ENCODE measurements around the gene RAI14.

RAI14 gene

DNA sequence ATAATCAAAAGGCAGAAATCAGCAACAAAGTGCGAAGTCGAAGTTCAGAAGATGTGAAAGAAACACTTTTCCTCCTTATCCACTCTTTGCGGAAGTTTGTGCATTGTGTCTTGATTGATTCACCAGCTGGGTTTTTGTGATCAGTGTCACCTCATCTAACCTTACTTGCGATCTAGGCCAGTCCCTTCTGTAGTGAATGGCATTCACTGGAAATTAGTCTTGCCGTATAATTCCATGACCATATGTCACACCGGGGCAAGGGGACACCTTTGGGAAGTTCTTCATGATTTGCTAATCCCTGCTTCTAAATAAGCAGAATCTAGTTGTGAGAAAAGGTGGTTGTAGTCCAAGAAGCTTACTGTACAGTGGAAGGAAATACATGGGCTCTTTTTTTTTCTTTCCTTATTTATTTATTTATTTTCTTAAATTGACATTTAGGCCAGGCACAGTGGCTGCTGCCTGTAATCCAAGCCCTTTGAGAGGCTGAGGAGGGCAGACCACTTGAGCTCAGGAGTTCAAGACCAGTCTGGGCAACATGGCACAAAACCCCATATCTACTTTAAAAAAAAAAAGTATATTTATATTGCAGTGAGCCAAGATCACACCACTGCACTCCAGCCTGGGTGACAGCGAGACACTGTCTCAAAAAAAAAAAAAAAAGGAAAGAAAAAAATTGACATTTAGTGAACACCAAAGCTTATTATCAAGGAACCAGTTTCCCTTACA lies 7.8 kb downstream of the RAI14 start:
- Histone ChIP-seq H4K12ac (ENCODE audit: low read depth, low read length) (no peak overlapping the region), H4K8ac (ENCODE audit: low read depth, low read length) (no peak overlapping the region), H3K79me2 (ENCODE audit: control insufficient read depth, insufficient read depth, low read length, poor library complexity) (peaks cover 17% of the 10 kb centered on the region), H3K27ac (ENCODE audit: low read depth, low read length) (no peak overlapping the region), H3K9me3 (ENCODE audit: insufficient read depth, low read depth, low read length) (no peaks in the 10 kb centered on the region), H3K14ac (ENCODE audit: low read length) (no peak overlapping the region), H3K36me3 (ENCODE audit: control insufficient read depth in 1 of 2, insufficient read depth in 2 of 2, low read length in 2 of 2) (peaks cover 11 to 16% of the 10 kb centered on the region in 2 experiments), H2AK5ac (ENCODE audit: low read length) (no peak overlapping the region), H3K18ac (ENCODE audit: low read length) (no peak overlapping the region), H2BK12ac (ENCODE audit: low read length) (no peak overlapping the region), H3K23ac (ENCODE audit: low read length) (no peak overlapping the region), H3K4me2 (ENCODE audit: low read length) (no peak overlapping the region), H3K4me1 (ENCODE audit: control insufficient read depth in 1 of 2, insufficient read depth in 2 of 2, low read length in 2 of 2) (peaks cover 12 to 16% of the 10 kb centered on the region in 2 experiments), H2BK120ac (ENCODE audit: insufficient read depth, low read length, poor library complexity) (no peak overlapping the region), H3K4me3 (ENCODE audit: low read depth, low read length) (no peak overlapping the region), H2BK5ac (ENCODE audit: low read depth, low read length, poor library complexity) (no peak overlapping the region), H3K9ac (ENCODE audit: low read length) (no peak overlapping the region), H3K27me3 (ENCODE audit: insufficient read depth, low read length) (no peaks in the 10 kb centered on the region), H4K91ac (ENCODE audit: low read depth, low read length) (no peak overlapping the region), H2AFZ (ENCODE audit: insufficient read depth, low read length, poor library complexity) (no peak overlapping the region), H3K4ac (ENCODE audit: low read depth, low read length) (no peak overlapping the region), H3K79me1 (ENCODE audit: low read length) (peaks cover 3% of the 10 kb centered on the region)
- no peak for DNase-seq
- WGBS (ENCODE audit: extremely low coverage, insufficient coverage, insufficient read length), result no CpG with 5 or more reads among the region's 7 CpGs

DNA sequence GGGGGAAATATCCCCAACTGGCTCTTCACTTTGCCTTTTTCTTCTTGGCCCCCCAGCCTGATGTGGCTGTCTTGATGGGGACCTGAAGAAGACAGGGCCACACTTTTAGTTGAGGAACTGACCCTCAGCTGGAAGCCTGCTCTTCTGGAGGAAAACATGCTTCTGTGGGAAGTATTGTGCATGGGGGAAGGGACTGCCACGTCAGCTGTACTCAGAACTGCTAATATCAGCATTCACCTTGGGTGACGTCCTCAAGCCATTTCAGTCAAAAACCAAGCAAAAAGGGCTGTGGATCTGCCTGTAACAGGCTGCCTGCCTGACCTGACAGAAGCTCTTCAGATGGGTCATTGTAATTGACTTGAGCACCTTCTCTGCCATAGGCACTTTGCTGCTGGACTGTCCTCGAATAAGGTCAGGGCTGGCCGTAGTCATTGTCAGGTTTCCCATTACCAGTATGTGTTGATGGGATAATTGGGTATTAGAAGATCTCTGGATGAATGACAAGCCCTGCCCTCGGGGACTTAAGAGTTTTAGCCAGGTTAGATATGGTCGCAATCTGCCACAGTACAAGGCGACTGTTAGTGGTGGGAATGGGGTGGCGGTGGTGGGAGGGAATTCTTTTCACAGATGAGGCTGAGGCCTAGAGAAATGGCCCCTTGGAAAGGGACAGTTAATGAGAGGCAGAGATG lies 10.4 kb downstream of the RAI14 start:
- no peaks in the 10 kb centered on the region for H3K9me3 ChIP-seq (ENCODE audit: insufficient read depth, low read depth, low read length)
- no peak overlapping the region for H3K4me2 ChIP-seq (ENCODE audit: low read length)
- H3K9ac ChIP-seq (ENCODE audit: low read length), result no peak overlapping the region
- H3K4me1 ChIP-seq (ENCODE audit: control insufficient read depth in 1 of 2, insufficient read depth in 2 of 2, low read length in 2 of 2), result peaks cover 9 to 13% of the 10 kb centered on the region in 2 experiments
- H3K79me1 ChIP-seq (ENCODE audit: low read length), result no peaks in the 10 kb centered on the region
- H2BK12ac ChIP-seq (ENCODE audit: low read length), result no peak overlapping the region
- H2AFZ ChIP-seq (ENCODE audit: insufficient read depth, low read length, poor library complexity), result no peak overlapping the region
- peaks cover 11% of the 10 kb centered on the region in 2 experiments for H3K36me3 ChIP-seq (ENCODE audit: control insufficient read depth in 1 of 2, insufficient read depth in 2 of 2, low read length in 2 of 2)
- no peak overlapping the region for H2BK120ac ChIP-seq (ENCODE audit: insufficient read depth, low read length, poor library complexity)
- no peak overlapping the region for H3K27ac ChIP-seq (ENCODE audit: low read depth, low read length)
- peak overlapping the region; percentile 18 for H3K4ac ChIP-seq (ENCODE audit: low read depth, low read length)
- no peak overlapping the region for H2AK5ac ChIP-seq (ENCODE audit: low read length)
- no peak overlapping the region for H2BK5ac ChIP-seq (ENCODE audit: low read depth, low read length, poor library complexity)
- H3K27me3 ChIP-seq (ENCODE audit: insufficient read depth, low read length), result no peaks in the 10 kb centered on the region
- H3K14ac ChIP-seq (ENCODE audit: low read length), result no peak overlapping the region
- WGBS (ENCODE audit: extremely low coverage, insufficient coverage, insufficient read length), result no CpG with 5 or more reads among the region's 8 CpGs
- no peak for DNase-seq
- no peak overlapping the region for H4K12ac ChIP-seq (ENCODE audit: low read depth, low read length)
- no peak overlapping the region for H3K18ac ChIP-seq (ENCODE audit: low read length)
- H3K23ac ChIP-seq (ENCODE audit: low read length), result no peak overlapping the region
- no peak overlapping the region for H4K8ac ChIP-seq (ENCODE audit: low read depth, low read length)
- no peak overlapping the region for H4K91ac ChIP-seq (ENCODE audit: low read depth, low read length)
- peaks cover 14% of the 10 kb centered on the region for H3K79me2 ChIP-seq (ENCODE audit: control insufficient read depth, insufficient read depth, low read length, poor library complexity)
- H3K4me3 ChIP-seq (ENCODE audit: low read depth, low read length), result no peak overlapping the region

DNA sequence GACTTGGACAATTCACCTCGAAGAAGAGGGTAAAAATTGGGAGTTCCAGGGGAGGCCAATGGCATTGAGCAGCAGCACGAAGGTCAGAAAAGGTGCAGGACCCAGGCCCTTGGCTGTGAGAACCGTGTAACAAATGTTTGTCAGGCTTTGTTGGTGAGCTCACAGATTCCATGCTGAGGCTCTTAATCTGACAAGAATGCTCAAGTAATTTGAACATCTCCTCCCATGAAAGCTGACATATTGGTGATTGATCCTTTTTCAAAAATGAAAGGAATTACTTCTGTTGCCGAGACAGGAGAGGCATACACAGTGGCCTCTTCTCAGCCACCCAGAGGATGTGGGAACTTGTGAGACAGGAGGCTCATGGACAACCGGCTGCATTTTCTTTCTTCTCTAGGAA lies 11.6 kb downstream of the RAI14 start:
- DNase-seq, result peak in 1 of 2 donors; percentile 24
- H4K12ac ChIP-seq (ENCODE audit: low read depth, low read length), result no peak overlapping the region
- no peak overlapping the region for H4K91ac ChIP-seq (ENCODE audit: low read depth, low read length)
- H3K27me3 ChIP-seq (ENCODE audit: insufficient read depth, low read length), result no peaks in the 10 kb centered on the region
- H3K36me3 ChIP-seq (ENCODE audit: control insufficient read depth in 1 of 2, insufficient read depth in 2 of 2, low read length in 2 of 2), result peaks cover 5 to 10% of the 10 kb centered on the region in 2 experiments
- H3K18ac ChIP-seq (ENCODE audit: low read length), result no peak overlapping the region
- no CpG with 5 or more reads among the region's 5 CpGs for WGBS (ENCODE audit: extremely low coverage, insufficient coverage, insufficient read length)
- no peak overlapping the region for H4K8ac ChIP-seq (ENCODE audit: low read depth, low read length)
- H2BK12ac ChIP-seq (ENCODE audit: low read length), result no peak overlapping the region
- H3K79me1 ChIP-seq (ENCODE audit: low read length), result no peaks in the 10 kb centered on the region
- no peak overlapping the region for H2BK5ac ChIP-seq (ENCODE audit: low read depth, low read length, poor library complexity)
- no peak overlapping the region for H2BK120ac ChIP-seq (ENCODE audit: insufficient read depth, low read length, poor library complexity)
- H3K27ac ChIP-seq (ENCODE audit: low read depth, low read length), result no peak overlapping the region
- H3K9ac ChIP-seq (ENCODE audit: low read length), result no peak overlapping the region
- no peak overlapping the region for H3K23ac ChIP-seq (ENCODE audit: low read length)
- H3K9me3 ChIP-seq (ENCODE audit: insufficient read depth, low read depth, low read length), result no peaks in the 10 kb centered on the region
- no peak overlapping the region for H3K4ac ChIP-seq (ENCODE audit: low read depth, low read length)
- H3K79me2 ChIP-seq (ENCODE audit: control insufficient read depth, insufficient read depth, low read length, poor library complexity), result peaks cover 11% of the 10 kb centered on the region
- no peak overlapping the region for H2AK5ac ChIP-seq (ENCODE audit: low read length)
- no peak overlapping the region for H3K4me2 ChIP-seq (ENCODE audit: low read length)
- H3K4me3 ChIP-seq (ENCODE audit: low read depth, low read length), result no peak overlapping the region
- H2AFZ ChIP-seq (ENCODE audit: insufficient read depth, low read length, poor library complexity), result no peak overlapping the region
- no peak overlapping the region for H3K14ac ChIP-seq (ENCODE audit: low read length)
- peaks cover 9 to 17% of the 10 kb centered on the region in 2 experiments for H3K4me1 ChIP-seq (ENCODE audit: control insufficient read depth in 1 of 2, insufficient read depth in 2 of 2, low read length in 2 of 2)

DNA sequence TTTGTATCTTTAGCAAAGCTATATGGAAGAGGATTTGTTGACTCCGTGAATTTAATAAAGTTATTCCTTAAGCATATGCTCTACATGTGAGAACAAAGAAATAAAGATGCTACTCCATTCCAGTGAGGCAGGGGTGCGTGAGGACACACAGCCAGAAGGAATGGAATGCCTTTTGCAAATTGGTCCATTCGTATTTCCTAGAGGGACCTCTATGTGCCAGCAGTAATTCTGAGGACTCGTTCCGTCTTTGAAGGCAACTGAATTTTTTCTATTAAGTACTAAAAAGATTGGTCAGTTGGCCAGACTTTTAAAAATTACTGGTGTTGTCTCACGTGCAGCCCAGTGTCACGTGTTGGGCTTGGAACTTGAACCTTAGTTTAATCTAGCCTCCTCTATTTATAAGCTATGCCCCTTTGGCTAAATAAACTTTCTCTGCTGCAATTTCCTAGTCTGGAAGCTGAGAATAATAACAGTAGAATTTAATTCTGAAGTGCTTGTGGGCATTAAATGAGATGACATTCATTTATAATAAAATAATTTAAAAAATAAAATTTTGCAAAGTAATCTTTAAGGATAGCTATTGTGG lies 13.9 kb downstream of the RAI14 start:
- Histone ChIP-seq H3K36me3 (ENCODE audit: control insufficient read depth in 1 of 2, insufficient read depth in 2 of 2, low read length in 2 of 2) (peaks cover 10 to 12% of the 10 kb centered on the region in 2 experiments), H3K14ac (ENCODE audit: low read length) (no peak overlapping the region), H3K18ac (ENCODE audit: low read length) (no peak overlapping the region), H2BK120ac (ENCODE audit: insufficient read depth, low read length, poor library complexity) (no peak overlapping the region), H3K9me3 (ENCODE audit: insufficient read depth, low read depth, low read length) (no peaks in the 10 kb centered on the region), H3K79me1 (ENCODE audit: low read length) (no peaks in the 10 kb centered on the region), H3K4ac (ENCODE audit: low read depth, low read length) (peak overlapping the region; percentile 63), H2AK5ac (ENCODE audit: low read length) (no peak overlapping the region), H3K23ac (ENCODE audit: low read length) (no peak overlapping the region), H3K4me3 (ENCODE audit: low read depth, low read length) (no peak overlapping the region), H2AFZ (ENCODE audit: insufficient read depth, low read length, poor library complexity) (no peak overlapping the region), H2BK5ac (ENCODE audit: low read depth, low read length, poor library complexity) (no peak overlapping the region), H3K27me3 (ENCODE audit: insufficient read depth, low read length) (no peaks in the 10 kb centered on the region), H3K4me1 (ENCODE audit: control insufficient read depth in 1 of 2, insufficient read depth in 2 of 2, low read length in 2 of 2) (peaks cover 16 to 25% of the 10 kb centered on the region in 2 experiments), H3K27ac (ENCODE audit: low read depth, low read length) (no peak overlapping the region), H4K8ac (ENCODE audit: low read depth, low read length) (no peak overlapping the region), H3K9ac (ENCODE audit: low read length) (no peak overlapping the region), H2BK12ac (ENCODE audit: low read length) (no peak overlapping the region), H3K4me2 (ENCODE audit: low read length) (no peak overlapping the region), H3K79me2 (ENCODE audit: control insufficient read depth, insufficient read depth, low read length, poor library complexity) (peaks cover 17% of the 10 kb centered on the region), H4K12ac (ENCODE audit: low read depth, low read length) (no peak overlapping the region), H4K91ac (ENCODE audit: low read depth, low read length) (no peak overlapping the region)
- peak in 1 of 2 donors; percentile 26 for DNase-seq
- no CpG with 5 or more reads among the region's 7 CpGs for WGBS (ENCODE audit: extremely low coverage, insufficient coverage, insufficient read length)

Measured in trophoblast cell (in vitro differentiated cells and primary cell).